GM21717 (cell line): ENCODE data around the gene GLB1L2.
"Not testable (repeated sequence)": the region's sequence is repeated elsewhere in the genome, so short reads cannot be mapped to it uniquely, and the experiment has no call there.

Source experiments
- ATAC-seq: cut with Tn5 transposase; IDR thresholded peaks from one replicate; pipeline ENCODE4 v1.9.1; 2021; ENCODE audit warnings: mild to moderate bottlenecking, moderate library complexity; ENCODE audit not compliant: unreplicated experiment

Gene GLB1L2

GRCh38 chr11:134322553-134322952 is 9.2 kb upstream of the GLB1L2 start:
- no peak for ATAC-seq

- no peak for ATAC-seq
Observed at GRCh38 chr11:134328433-134328832, 3.4 kb upstream of the GLB1L2 start.

- no peak for ATAC-seq
Observed at GRCh38 chr11:134330611-134331353, 1.0 kb upstream of the GLB1L2 start.

GRCh38 chr11:134332189-134332631 is 422 bp downstream of the GLB1L2 start:
- ATAC-seq: peak; percentile 9

- no peak for ATAC-seq
Observed at GRCh38 chr11:134332782-134333181, 994 bp downstream of the GLB1L2 start.

- no peak for ATAC-seq
Observed at GRCh38 chr11:134333312-134333711, 1.5 kb downstream of the GLB1L2 start.

GRCh38 chr11:134333946-134334345 is 2.2 kb downstream of the GLB1L2 start:
- no peak for ATAC-seq

- no peak for ATAC-seq
Observed at GRCh38 chr11:134334796-134335571, 3.2 kb downstream of the GLB1L2 start.

- ATAC-seq: no peak
Observed at GRCh38 chr11:134337051-134337450, 5.3 kb downstream of the GLB1L2 start.

GRCh38 chr11:134338068-134338467 is 6.3 kb downstream of the GLB1L2 start:
- ATAC-seq: no peak

GRCh38 chr11:134338654-134339053 is 6.9 kb downstream of the GLB1L2 start:
- no peak for ATAC-seq

GRCh38 chr11:134339756-134340155 is 8.0 kb downstream of the GLB1L2 start:
- ATAC-seq: no peak

GRCh38 chr11:134340354-134340964 is 8.7 kb downstream of the GLB1L2 start:
- no peak for ATAC-seq

GRCh38 chr11:134341805-134342571 is 10.2 kb downstream of the GLB1L2 start:
- ATAC-seq: no peak

- ATAC-seq: no peak
Observed at GRCh38 chr11:134342572-134343340, 11.0 kb downstream of the GLB1L2 start.

GRCh38 chr11:134343646-134344045 is 11.9 kb downstream of the GLB1L2 start:
- ATAC-seq: no peak

GRCh38 chr11:134344497-134345236 is 12.9 kb downstream of the GLB1L2 start:
- ATAC-seq: not testable (repeated sequence)

- no peak for ATAC-seq
Observed at GRCh38 chr11:134345237-134345550, 13.4 kb downstream of the GLB1L2 start.

- no peak for ATAC-seq
Observed at GRCh38 chr11:134346101-134346975, 14.6 kb downstream of the GLB1L2 start.
